ENCODE measurements around the gene MAP3K4. TPM values are rescaled to one million over a fixed set of nuclear protein-coding genes. Genes with fewer than 3 reads are reported as not detected.
"Not testable (repeated sequence)": the region's sequence is repeated elsewhere in the genome, so short reads cannot be mapped to it uniquely, and the experiment has no call there.

Gene MAP3K4
- total RNA-seq, 3 donors from 2014 or later, result 32.8 to 58.3 (median 34.7) TPM

GRCh38 chr6:160973311-160974250 is 18.0 kb upstream of the MAP3K4 start:
- no peak for TF ChIP-seq CTCF (IDR thresholded peaks at IDR 0.05)
- no peaks in the 10 kb centered on the region for H3K9me3 ChIP-seq
- ATAC-seq (no peak), DNase-seq (no peak)
- intact Hi-C loops (cut with DNase I, micrococcal nuclease), result no loop called here
- H3K36me3 ChIP-seq (ENCODE audit: low read depth), result no peaks in the 10 kb centered on the region
- no peaks in the 10 kb centered on the region for H3K4me1 ChIP-seq (ENCODE audit: low read depth)
- no peak overlapping the region for H3K4me3 ChIP-seq

- ATAC-seq, result peak; percentile 60
- no peaks in the 10 kb centered on the region for H3K9me3 ChIP-seq
- no peaks in the 10 kb centered on the region for H3K36me3 ChIP-seq (ENCODE audit: low read depth)
- H3K4me1 ChIP-seq (ENCODE audit: low read depth), result no peaks in the 10 kb centered on the region
- intact Hi-C loops (cut with DNase I, micrococcal nuclease), result no loop called here
- no peak for TF ChIP-seq CTCF (IDR thresholded peaks at IDR 0.05)
- DNase-seq, result peak in 2 of 3 donors; percentile 47 to 64
- H3K4me3 ChIP-seq, result no peak overlapping the region
These were observed 17.2 kb upstream of the MAP3K4 start for GRCh38 chr6:160974304-160974771.

GRCh38 chr6:160975162-160975561 is 16.4 kb upstream of the MAP3K4 start:
- ATAC-seq, result no peak
- intact Hi-C loops (cut with DNase I, micrococcal nuclease), result no loop called here

GRCh38 chr6:160975961-160976360 is 15.6 kb upstream of the MAP3K4 start:
- H3K4me3 ChIP-seq; DNase-seq; H3K9me3 ChIP-seq; ATAC-seq; H3K4me1 ChIP-seq (ENCODE audit: low read depth); intact Hi-C loops (cut with DNase I, micrococcal nuclease); H3K36me3 ChIP-seq (ENCODE audit: low read depth): not testable (repeated sequence)

More at GRCh38 chr6:160975162-160975561, 16.4 kb upstream of the MAP3K4 start:
- no peak for TF ChIP-seq CTCF (IDR thresholded peaks at IDR 0.05)
- no peak for DNase-seq
- H3K9me3 ChIP-seq, result no peaks in the 10 kb centered on the region
- H3K36me3 ChIP-seq (ENCODE audit: low read depth), result no peaks in the 10 kb centered on the region
- H3K4me3 ChIP-seq, result no peak overlapping the region
- no peaks in the 10 kb centered on the region for H3K4me1 ChIP-seq (ENCODE audit: low read depth)

- no peaks in the 10 kb centered on the region for H3K36me3 ChIP-seq (ENCODE audit: low read depth)
- H3K9me3 ChIP-seq, result peaks cover 4% of the 10 kb centered on the region
- intact Hi-C loops (cut with DNase I, micrococcal nuclease), result no loop called here
- no peak overlapping the region for H3K4me3 ChIP-seq
- no peak for TF ChIP-seq CTCF (IDR thresholded peaks at IDR 0.05)
- H3K4me1 ChIP-seq (ENCODE audit: low read depth), result no peaks in the 10 kb centered on the region
- ATAC-seq (no peak), DNase-seq (no peak)
These were observed 13.2 kb upstream of the MAP3K4 start for GRCh38 chr6:160978141-160978901.
